Superior temporal gyrus (tissue), 1 donor: Measurements from ENCODE around the gene S100A11.
"Not testable (repeated sequence)": the region's sequence is repeated elsewhere in the genome, so short reads cannot be mapped to it uniquely, and the experiment has no call there.

ENCODE experiments used
- DNase-seq: peaks from one replicate; pipeline ENCODE4 v3.0.0-alpha.2; 2016; ENCODE audit errors: extremely low spot score

S100A11 gene

DNA sequence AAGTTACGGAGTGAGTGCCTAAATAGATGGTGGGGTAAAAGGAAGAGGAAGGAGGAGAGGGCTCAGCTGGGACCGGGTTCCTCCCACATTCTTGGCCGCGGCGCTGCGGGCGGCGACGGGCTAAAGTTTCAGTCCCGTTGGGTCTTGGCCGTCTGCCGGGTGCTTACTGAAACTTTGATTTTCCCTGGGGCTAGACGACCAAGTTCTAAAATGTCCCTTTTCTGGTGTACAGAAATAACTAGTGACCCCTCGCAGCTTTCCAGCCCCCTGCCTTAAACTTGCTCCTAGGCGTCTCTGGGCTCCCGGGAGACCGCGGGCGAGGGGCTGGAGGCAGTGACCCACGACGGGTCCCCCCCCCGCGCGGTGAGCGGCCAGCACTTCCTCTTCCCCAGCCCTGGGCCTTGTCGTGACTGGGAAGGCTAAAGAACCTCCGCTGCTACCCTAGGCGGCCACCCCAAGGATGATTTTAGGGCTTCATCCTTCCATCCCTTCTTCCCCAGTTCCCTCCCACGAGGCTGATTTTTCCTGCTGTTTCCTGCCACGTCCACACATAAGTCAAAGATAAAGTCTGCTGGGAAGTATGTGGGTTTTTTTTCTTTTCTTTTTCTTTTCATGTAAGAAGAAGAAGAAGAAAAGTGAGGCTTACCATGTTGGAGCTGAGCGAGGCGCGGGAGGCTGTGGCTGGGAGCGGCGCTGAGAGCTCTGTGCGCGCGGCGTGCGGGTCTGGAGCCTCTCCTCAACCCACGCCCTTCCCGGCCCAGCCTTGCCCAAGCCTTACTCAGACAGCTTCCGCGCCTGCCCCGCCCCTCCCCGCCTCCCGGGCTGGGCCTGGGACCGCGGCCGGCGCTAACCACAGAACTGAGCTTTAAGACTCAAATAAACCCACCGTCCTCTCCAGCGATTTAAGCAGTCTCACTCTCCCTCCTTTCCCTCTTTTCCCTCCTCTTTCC is at the start of gene S100A11:
TSS of gene S100A11 (minus strand) at position 738 of the 950 bp plus-strand sequence. CDS start at position 649, 89 bp downstream.
- DNase-seq: no peak

DNA sequence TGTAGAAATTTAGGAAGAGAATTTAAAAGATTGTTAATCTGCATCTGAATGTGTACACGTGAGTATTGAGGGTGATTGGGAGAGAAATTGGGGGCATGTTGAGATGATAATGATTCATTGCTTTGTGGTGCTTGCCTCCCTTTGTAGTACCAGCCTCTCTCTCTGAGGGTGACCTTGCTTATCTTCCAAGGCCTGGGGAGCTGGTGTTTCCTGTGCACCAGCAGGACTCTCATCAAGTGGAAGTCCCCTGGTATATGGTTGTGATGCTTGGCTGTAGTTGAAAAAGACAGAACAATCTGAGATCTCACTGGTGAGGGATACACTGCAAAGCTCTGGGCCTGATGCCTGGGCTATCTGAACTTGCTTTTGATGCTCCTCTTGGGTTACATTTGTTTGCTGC is 48.0 kb upstream of the S100A11 start:
- no peak for DNase-seq

DNA sequence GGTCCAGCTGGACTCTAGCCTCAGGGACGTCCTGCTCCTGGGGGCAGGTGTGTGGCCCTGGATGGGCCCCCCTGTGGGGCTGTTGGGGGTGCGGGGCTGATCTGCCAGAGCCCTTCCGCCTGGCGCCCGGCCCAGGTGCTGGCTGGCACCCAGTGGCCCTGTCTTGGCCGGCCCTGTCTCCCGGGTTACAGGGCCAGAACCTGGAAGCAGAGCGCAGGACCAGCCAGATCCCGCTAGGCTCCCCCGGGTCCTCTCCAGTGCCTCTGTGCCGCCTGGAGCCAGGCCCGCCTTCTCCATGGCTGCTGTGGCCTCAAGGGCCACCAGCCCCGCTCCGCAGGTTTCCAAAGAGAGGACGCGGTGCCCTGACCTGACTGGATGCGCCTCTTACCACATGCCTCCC is 44.2 kb upstream of the S100A11 start:
- not testable (repeated sequence) for DNase-seq

DNA sequence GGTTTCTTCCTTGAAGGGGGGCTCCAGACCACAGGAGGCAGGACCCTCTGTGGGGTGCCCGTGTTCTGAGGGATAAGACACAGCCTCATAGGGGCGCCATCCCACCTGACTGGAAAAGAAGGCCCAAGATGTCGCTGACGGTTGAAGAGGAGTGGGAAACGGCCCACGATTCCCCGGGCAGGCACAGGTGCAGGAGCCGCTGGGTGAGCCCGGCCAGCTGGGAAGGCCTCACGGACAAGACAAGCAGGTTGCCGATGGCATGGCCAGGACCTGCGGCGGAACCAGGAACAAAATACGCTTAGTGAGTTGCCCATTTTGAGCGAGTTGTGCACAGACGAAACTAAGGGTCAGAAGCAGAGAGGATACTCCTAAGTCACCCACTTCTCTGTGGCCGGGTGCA is 43.7 kb upstream of the S100A11 start:
- not testable (repeated sequence) for DNase-seq

DNA sequence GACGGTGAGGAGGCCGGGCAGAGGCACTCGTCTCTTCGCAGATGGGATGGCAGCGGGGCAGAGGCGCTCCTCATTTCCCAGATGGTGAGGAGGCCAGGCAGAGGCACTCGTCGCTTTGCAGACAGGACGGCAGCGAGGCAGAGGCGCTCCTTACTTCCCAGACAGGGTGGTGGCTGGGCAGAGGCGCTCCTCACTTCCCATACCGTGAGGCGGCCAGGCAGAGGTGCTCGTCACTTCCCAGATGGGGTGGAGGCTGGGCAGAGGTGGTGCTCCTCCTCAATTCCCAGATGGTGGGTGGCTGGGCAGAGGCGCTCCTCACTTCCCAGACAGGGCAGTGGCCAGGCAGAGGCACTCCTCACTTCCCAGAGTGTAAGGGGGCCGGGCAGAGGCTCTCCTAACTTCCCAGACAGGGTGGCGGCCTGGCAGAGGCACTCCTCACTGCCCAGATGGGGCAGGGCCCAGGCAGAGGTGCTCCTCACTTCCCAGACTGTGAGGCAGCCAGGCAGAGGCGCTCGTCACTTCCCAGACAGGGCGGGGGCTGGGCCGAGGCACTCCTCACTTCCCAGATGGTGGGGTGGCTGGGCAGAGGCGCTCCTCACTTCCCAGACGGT is 42.1 kb upstream of the S100A11 start:
- DNase-seq: no peak

DNA sequence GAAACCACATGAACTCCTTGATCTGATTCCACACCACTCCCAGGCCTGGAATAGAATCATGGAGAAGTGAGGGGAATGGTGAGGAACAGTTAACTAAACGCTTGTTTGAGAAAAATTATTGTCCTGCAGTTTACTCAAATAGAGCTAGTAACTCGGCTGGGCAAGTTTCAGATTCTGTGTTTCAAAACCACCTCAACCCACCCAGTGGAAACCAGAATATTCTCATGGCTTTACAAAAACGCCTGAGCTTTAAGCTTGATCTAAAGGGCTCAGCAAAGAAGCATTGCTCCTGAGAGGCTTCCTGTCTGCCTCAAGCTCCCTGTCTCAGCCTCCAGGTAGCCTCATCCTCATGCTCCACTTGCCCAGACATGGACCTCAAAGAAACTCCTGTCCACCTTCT is 35.5 kb upstream of the S100A11 start:
- no peak for DNase-seq

DNA sequence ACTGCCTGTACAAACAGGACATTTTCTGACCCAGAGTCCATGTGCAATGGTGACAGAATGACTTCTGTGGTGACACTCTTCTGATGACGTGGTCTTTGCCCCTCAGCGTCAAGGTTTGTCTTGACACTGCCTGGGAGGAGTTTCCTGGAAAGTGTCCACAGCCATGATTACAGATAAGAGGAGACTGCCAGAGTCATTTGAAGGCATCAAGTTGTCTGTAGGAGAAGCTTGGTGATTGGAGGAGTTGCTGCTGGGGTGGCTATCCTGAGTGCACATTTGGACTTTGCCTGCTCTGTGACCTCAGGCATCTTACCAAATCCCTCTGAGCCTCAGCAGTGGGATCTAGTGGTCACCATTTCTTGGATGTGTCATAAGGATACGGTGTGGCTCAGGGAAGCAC is 34.3 kb upstream of the S100A11 start:
- DNase-seq: no peak

DNA sequence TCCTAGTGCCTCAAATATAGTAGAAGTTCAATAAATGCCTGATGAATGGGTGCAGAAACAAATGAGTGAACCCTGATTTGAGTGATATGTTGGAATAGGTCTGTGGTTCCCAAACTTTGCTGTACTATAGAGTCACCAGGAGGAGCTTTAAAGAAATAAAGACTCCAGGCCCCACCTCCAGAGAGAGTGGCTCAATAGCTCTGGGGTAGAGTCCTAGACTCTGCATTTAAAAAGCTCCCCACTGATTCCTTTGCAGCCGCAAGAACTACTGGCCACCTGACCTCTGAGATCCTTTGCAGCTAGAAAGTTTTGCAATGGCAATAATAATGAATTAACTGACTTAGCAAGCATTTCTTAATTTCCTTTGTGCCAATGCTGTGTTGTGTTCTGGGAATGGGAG is 31.1 kb upstream of the S100A11 start:
- DNase-seq: no peak

DNA sequence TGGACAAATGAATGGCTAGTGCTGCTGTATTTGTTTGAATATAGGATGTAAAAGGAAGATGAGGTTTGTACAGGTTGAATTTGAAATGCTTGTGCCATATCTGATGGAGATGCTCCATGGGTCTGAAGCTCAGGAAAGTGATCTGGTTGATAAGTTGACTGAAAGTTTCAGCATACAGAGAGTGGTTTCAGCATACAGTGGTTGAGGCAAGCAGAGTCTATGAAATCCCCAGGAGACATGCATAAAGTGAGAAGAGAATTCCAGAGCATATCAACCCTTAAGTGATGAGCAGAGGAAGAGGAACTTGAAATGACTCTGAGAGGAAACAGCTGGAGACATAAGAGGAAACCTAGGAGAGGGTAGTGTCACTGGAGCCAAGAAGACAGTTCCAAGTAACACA is 30.3 kb upstream of the S100A11 start:
- no peak for DNase-seq

DNA sequence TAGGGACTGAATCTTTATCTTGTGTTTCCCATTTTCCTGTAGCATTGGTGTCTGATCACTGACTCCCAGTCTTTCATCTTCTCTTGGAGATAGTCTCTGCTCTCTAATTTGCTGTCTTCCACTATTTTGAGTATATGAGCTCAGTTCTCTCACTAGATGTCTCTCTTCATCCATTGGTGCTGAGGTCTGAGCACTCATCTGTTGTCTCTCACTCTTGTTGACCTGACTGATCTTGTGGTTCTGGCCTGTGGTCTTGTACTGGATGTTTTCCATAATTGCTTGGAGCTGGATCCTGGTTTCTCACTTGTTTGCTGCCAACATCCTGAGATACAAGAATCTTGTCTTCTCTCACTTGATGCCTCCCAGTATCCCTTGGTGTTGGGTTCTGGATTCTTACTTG is 25.1 kb upstream of the S100A11 start:
- DNase-seq: no peak

DNA sequence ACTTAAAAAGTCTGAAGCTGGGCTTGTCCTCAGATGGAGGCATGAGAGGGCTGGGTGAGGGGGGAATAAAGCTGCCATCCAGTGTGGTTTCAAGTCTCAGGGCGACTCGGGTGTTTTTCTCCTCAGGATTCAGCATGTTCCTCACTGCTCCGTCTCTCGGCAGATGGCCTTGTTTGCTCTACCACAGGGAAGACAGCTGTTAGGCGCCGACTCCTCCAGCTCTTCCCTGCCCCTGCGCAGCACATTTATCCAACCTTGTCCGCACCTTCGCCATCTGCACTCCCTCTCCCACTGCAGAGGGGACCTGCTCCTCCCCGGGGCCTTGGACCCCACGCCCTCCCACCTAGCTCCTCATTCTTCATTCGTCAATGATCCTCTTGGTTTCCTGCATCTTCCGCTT is 16.6 kb upstream of the S100A11 start:
- no peak for DNase-seq

DNA sequence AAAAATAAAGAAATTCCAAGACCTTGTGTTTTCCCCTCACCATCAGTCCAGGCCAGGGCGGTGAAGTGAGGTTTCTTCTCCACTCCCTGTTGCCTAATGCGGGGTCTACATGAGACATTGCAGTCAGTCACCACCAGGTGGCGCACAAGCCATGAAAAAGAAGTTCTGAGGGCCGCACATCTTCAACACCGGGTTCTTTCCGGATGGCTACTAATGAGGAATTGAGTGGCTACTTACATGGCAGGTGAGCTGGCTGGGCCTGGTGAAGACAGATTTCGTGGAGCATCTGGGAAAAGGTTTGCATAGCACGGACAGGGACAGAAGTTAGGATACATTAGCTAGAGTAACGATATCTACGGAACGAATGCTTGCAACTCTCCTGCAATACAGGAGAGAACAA is 15.8 kb upstream of the S100A11 start:
- peak; percentile 91 for DNase-seq

DNA sequence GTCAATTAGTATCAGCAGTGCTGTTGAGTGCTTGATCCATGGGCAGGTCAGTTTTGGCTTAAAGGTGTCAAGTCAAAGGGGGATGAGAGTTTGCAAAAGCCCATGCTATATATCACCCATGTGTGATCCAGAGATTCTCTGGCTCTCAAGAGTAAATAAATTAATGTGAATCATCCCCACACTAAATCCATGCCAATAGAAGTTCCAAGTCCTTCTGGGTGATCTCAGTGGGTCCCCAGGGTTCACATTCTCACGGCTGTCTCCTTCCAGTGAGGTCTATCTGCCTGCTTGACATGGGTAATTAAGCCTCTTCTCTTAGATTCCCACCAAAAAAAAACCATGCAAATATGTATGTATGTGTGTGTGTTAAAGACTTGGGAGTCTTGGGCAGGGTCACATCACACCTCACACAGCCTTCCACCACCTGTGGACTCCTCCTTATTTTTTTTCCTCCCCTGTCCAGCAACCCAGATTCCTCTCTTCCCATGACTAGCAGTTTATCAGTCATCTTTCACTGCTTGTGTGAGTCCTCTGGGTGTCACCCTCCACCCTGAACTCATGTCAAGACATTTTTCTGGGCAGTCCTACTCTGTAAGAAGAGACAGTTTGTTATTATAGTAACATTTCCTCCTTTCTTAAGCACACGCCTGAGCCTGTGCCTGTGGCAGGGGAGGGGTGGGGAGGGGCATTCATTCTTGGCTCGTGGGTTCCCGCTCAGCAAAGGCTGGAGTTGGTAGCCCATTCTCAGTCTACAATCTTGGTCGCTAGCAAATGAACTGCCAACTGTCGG is 14.3 kb upstream of the S100A11 start:
- no peak for DNase-seq

DNA sequence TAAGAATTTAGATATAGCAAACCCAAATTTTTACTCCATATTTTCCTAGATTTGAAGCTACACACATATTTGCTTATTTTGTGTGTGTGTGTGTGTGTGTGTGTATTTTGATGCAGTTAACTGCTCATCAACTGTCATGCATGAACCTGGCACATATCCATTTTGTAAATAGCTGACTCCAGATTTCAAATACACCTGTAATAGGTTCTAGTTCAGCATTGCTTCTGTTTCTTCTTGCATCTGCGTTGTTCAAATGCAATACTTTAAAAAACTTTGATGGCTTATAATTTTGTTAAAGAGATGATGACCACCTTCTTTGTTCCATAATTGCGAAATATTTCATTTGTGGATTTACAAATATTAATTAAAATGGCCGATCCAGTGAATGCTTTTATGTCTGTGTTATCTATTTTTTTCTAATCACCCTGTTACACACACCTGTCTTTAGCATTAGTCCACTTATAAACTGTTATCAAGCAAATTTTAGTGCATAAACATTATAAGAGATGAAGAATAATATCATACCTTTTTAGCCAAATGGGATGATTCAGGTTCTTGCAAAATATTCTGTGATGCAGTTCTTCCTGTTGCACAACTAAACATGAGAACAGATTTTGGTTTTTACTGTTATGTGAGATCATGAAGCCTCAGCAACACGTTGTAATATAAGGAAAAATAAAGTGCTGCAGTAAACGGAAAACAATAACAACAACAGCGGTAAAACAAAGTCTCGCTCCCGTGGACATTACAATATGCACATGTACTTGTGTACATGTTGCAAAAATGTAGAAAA is 12.7 kb upstream of the S100A11 start:
- no peak for DNase-seq

DNA sequence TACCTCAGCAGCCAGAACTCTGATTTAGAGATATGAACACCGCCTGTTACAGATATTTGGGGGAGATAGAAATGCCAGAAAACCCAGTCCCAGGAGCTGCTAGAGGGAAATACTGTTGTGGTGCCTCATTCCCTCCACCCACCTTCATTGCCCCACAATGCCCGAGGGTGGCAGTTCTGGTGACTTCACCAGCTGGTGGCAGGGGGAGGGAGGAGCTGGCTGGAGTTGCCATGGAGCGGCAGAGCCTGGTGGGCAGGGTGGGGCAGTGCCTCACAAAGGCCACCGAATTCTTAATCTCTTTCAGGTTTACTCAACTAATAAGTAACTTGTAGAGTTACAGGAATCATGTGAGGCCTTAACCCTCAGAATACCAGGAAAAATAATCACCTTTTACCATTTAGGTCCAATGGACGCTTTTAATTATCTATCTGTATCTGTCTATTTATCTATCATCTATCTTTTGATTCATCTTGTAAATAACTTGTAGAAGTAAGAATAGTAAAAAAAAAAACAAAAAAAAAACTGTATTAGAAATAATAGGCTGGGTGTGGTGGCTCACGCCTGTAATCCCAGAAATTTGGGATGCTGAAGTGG is 11.7 kb upstream of the S100A11 start:
- no peak for DNase-seq

DNA sequence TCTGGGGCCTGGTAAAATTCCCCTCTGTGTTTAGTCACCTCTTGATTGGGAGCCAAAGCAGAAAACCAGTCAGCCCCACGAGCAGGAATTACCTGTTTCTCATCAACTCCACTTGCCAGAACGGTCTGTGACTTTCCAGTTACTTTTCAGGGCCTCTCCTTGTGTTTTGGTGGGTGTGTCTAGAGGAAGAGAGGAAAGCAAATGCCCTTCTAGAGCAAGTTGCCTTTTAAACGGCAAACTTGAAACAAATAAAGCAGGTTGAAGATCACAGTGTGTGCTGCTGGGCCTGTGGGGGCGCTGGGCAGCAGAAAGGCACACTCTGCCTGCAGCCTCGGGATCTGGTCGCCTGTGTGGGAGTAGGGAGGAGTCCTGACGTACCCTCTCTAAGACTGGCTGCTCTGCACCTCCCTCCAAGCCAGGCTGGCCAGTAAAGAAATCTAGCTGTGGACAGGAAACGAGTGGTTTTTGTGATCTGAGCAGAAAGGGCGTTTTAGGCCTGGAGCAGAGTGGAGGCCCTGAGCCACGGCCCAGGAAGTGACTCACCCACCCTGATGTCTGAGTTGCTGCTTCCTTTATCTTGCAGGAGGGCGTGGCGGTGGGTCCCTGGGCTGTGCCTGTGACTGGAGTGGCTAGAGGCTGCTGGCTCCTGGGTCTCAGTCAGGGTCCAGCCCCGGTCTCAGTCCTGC is 11.1 kb upstream of the S100A11 start:
- peak; percentile 31 for DNase-seq

DNA sequence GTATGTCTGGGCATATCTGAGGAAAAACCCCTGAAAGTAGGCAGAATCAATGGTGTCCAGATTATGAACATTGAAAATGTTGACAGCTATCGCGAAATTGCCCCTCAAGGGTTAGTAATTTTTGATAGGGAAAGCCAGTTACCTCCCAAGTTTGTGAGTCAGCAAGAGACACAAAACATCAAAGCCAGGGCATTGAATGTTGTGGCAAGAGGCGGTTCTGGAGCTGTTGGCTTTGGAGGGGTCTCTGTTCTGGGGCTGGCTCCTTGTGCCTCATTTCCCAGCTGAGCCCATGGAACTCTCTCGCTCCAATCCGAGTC is 10.6 kb upstream of the S100A11 start:
- DNase-seq: no peak

DNA sequence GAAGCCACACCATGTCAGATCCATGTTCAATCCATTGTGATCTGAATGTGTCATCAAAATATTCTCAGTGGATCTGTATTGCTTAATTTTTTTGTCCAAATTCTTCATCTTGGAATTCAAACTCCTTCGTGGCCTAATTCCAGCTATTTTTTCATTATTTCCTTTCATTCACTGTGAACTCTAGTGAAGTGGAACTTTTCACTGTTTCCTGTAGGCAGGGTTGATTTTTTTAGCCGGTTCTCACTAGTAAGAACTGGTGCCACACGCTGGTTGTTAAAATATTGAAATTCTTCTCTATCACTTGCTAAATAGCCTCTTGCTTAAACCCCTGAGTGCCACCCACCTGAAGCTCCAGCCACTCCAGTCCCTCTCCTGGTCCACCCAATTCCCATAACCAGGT is 7.6 kb upstream of the S100A11 start:
- no peak for DNase-seq

DNA sequence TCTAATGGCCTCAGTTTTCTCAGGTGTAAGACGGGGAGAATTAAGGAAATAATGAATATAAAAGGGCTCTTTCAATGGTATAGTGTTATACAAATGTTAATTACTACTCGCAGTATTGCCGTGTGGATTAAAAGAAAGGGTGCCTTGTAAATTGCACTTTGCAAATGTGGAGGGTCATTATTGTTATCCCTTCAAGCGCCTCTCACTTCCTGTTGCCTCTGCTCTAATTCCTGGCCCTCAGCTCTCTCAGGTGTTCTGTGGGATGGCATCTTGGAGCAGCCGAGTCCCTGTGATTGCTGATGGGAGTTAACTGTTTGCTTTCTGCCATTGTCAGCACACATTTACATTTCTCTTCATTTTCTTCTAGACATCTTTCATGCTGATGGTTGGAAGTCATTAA is 7.1 kb upstream of the S100A11 start:
- no peak for DNase-seq

DNA sequence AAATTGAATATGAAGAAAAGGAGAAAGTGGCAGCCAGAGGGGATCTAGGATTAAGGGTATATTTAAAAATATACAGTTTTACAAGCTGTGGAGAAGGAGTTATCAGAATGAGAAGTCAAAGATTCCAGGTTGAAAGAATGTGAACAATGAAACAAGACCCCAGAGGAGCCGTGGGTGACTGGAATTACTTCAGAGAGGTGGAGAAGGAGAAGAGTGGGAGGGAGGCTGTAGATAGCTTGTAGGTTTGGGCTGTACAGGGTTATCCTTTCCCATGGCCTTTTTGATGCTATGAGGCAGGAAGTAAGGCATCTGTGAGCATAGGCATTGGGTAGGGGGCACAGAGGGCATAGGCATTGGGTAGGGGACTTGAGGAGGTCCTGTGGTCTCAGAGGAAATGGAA is 5.2 kb upstream of the S100A11 start:
- DNase-seq: no peak

DNA sequence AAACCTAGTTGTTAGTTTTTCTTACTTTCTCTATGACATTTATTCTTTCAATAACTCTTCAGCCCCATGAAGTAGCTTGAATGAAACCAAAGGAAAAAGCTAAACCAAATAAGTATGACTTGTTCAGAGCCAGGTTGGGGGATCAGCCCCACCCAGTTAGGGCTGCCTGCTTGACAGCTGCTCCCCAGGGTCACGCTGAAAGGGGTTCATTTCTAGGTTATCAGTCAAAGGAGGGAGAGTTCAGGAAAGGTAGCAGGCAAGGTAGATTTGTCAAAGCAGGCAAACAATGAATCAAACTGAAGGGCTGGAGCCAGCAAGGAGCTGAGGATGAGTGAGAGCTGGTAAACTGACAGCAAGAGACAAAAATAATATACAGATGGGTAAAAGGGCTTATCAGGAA is 3.1 kb upstream of the S100A11 start:
- no peak for DNase-seq
